GM21367 (cell line): ENCODE measurements around the gene PRR23A.
"Not testable (repeated sequence)": the region's sequence is repeated elsewhere in the genome, so short reads cannot be mapped to it uniquely, and the experiment has no call there.

Experiments
- ATAC-seq: cut with Tn5 transposase; IDR thresholded peaks from one replicate; pipeline ENCODE4 v1.9.1; 2021; ENCODE audit not compliant: unreplicated experiment

The PRR23A gene

GRCh38 chr3:139006051-139006716, at the start of gene PRR23A:
PRR23A (minus strand) TSS chr3:139006268; CDS start chr3:139006268, 0 bp downstream.
- ATAC-seq, result no peak

DNA sequence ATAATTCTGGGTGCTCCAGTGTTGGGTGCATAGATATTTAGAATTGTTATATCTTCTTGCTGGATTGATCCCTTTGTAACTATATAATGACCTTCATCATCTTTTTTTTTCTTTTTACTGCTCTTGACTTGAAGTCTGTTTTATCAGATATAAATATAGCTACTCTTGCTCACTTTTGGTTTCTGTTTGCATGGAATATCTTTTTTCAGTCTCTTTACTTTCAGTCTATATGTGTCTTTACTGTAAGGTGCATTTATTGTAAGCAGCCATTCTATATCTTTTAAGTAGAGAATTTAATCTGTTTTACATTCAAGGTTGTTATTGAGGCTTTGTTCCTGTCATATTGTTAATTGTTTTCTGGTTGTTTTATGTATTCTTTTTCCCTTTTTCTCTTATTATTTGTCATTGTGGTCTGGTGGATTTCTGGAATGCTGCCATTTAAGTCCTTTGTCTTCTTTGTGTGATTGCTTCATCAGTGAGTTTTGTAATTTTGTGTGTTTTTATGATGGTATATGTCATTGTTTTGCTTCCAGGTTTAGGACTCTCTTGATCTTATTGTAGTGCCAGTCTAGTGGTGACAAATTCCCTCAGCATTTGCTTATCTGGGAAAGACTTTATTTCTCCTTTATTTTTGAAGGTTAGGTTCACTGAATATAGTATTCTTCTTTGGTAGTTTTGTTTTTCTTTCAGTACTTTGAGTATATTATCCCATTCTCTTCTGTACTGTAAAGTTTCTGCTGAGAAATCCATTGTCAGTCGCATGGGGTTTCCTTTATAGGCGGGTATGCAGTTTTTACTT, 46.9 kb upstream of the PRR23A start:
- no peak for ATAC-seq

- no peak for ATAC-seq
These were observed 38.5 kb upstream of the PRR23A start, which contains the start of gene PRR23C for GRCh38 chr3:139044366-139045210. PRR23C (minus strand) TSS chr3:139044892; CDS start chr3:139044620, 272 bp downstream.

GRCh38 chr3:139043554-139044365, 37.7 kb upstream of the PRR23A start:
- no peak for ATAC-seq

DNA sequence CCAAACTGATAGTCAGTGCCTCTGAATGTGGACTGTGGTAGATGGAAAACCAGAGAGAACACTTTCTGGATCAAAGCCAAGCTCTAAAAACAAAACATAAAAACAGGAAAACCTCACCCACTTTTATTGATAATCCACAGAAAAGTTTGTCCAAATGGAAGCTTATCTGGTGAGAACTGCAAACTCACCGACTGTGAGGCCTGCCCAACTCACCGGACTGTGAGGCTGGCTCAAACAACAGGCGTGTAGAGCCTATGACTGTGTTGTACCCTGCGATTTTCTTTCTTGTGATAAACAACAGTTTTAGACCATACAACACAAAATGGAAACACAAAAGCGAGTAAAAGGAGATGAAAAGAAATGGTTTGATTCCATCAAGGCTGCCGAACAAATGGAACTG, 31.4 kb upstream of the PRR23A start:
- ATAC-seq, result no peak

DNA sequence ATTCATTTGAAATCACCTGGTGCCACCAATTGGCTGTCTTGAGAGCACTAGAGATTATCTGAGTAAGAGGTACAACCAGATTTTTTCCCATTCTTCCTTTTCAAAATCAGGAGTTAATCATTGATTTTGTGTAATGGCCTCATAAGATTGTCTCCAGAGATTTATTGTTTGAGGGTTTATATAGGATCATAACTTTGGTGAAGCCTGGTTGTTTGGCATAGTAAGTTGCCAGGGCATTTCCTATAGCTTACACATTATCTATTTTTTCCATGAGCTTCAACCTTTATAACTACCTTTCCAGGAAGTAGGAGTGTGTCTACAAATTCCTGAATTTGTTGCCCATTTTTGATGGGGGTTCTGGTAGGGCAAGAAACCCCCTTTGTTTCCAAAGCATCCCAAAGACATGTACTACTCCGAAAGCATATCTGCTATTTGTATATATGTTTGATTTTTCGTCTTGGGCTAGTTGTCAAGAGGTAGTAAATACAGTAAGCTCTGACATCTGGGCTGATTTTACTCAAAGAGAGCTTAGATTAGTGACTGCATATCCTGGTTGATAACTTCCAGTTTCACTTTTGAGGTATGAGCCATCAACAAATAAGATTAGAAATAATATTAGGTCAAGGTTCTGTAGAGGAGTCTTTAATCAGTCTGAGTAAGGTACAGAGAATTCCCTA, 26.4 kb upstream of the PRR23A start:
- no peak for ATAC-seq

DNA sequence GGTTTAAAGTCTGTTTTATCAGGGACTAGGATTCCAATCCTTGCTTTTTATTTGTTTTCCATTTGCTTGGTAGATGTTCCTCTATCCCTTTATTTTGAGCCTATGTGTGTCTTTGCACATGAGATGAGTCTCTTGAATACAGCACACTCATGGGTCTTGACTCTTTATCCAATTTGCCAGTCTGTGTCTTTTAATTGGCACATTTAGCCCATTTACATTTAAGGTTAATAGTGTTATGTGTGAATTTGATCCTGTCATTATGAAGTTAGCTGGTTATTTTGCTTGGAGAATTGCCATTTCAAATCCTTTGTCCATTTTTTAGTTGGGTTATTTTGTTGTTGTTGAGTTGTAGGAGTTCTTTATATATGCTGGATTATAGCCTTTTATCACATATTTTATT, 24.5 kb upstream of the PRR23A start:
- ATAC-seq, result not testable (repeated sequence)

DNA sequence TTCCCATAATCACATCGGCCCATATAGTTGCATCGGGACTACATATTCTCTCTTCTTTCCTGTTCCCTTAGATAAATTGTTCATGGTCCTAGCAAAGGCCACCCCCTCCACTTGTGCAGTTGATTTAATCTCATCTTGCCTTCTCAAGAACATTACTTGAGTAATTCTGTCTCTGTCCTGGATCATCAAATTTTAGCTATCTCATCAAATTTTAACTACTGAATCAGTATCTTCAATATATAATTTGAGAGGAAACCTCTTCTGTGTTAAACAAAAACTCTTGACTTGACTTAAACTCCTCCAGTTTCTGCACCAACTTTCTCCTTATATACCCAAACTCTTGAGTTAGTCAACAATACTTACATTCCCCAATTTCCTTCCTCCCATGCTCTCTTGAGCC, 18.9 kb upstream of the PRR23A start:
- no peak for ATAC-seq

DNA sequence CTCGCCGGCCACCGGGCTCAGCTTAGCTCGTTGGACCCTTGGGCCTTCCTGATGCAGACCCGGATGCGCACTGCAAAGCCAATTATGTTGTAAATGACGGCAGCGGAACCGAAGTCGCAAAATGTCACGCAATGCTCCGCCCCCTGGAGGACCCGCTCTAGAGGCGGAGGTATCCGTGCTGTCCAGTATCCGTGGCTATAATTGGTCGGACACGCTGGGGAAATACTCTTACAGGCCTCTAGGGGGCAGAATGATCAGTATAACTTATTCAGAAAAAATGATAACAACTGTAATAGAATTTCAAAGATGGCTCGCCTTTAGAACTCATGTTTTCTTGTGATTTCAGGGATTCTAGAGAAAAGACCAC, 14.8 kb upstream of the PRR23A start, which contains the start of gene PRR23B:
Gene PRR23B (minus strand): TSS at position 59 of the 367 bp plus-strand sequence. CDS start 265 bp downstream, outside the sequence.
- no peak for ATAC-seq

DNA sequence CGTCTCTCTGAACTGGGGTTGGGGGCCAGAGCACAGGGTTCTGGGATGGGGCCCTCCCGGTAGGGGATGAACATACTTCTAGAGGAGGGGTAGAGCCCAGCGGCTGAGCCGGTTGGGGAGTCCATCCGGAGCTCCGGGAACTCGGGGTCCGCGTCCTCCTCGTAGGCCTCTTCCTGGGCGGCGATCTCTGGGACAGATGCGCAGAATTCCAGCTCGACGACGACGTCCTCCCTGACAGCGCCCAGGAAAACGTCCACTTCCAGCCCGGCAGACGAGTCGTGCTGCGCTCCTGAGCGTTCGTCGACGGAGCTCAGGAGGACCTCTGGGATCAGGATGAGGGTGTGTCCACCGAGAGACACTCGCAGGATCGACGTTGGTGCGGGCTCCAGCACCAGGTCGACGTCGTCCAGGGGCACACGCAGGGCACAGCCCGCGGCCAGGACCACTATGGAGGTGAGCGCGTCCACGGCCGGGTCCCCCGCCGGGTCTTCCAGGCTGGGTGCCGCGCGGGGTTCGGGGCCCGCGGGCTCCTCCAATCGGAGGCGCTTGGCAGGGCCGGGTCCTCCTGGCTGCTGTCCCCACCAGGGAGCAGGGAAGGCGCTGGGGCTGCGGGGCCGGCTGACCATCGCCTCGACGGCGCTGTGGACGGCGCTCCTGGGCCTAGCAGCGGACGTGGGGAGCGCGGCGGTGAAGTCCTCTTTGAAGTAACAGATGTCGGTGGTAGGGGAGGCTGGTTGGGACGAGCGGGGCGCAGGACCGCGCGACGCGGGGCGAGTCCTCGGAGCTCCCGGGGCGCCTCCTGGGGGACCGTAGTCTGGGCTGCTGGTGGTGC, 14.2 kb upstream of the PRR23A start:
- no peak for ATAC-seq

DNA sequence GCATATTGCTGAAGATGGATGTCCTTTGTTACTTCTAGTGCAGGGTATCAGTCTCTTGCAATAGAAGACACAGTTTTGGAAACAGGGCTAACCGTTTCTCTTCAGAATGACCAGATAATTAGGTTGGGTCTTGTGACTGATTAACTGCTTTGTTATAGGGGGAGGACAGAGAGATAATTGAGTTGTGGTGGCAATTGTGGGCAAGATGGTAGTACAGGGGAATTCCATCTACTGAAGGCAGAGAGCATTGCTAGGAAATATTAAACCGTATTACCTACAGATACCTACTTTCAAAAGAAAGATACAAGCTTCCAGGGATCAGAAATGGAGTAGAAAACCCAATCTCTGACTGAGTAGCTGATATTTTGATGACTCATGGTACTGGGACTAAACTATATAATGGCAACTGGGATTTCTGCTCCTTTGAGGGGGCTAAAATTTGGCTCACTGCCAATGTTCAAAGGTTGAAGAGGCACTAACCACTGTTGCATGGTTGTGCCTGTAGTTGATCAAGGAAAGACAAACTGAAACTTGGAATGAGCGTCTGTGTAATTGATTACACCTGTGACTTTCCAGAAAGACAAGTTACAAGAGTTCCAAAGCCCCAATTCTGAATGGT, 10.5 kb upstream of the PRR23A start:
- no peak for ATAC-seq

DNA sequence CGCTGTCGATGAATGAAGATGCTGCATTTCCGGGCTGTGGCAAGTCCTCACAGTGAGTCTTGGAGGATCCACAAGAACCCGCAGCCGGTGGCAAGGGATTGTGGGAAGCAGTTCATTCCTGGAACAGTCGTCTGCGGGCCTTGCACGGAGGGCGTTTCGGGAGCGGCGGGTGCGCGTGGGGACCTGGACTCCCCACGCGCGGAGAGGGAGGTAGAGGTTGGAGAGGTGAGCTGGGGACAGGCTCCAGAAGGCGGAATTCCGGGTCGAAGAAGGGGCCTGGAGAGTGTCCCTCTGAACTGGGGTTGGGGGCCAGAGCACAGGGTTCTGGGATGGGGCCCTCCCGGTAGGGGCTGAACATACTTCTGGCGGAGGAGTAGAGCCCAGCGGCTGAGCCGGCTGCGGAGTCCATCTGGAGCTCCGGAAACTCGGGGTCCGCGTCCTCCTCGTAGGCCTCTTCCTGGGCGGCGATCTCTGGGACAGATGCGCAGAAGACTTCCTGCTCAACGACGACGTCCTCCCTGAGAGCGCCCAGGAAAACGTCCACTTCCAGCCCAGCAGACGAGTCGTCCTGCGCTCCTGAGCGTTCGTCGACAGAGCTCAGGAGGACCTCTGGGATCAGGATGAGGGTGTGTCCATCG, 593 bp downstream of the PRR23A start:
- ATAC-seq, result no peak

GRCh38 chr3:138995706-138996105, 10.4 kb downstream of the PRR23A start:
- ATAC-seq, result no peak

DNA sequence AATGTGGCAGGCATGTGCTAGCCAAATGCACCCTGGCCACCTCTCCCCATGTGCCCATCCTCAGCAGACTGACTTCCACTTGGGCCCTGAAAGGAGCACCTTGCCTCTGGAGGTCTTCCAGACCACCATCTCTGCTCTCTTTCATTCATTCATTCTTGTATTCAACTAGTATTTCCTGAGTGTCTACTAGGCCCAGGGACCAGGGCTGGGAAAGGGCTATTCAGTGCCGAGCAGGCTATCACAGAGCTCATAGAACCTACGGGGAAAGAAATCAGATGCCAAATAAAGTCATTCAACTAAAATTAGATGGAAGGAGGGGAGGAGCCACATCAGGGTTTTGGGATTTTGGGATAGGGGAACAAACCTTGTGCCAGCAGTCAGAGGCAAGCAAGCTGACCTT, 18.9 kb downstream of the PRR23A start:
- ATAC-seq, result no peak

DNA sequence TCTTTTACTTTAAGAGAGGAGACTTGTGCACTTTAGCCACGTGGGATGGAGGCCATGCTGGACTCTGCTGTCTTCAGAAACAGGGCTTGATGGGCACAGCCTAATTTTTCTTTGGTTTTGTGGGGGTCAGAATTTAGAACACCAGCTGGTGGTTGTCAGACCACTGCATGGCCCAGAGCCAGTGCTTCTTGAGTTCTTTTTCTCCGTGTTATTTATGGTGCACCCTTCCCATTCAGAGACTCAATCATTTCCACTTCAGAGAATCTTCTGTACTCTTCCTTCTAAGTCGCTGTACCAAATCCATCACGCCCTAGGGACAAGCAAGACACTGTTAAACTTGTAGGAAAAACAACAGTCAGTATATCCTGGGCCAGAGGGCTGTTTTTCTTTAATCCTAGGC, 20.1 kb downstream of the PRR23A start:
- no peak for ATAC-seq

- ATAC-seq, result no peak
These were observed 21.3 kb downstream of the PRR23A start for GRCh38 chr3:138984816-138985215.

GRCh38 chr3:138976047-138976446, 30.0 kb downstream of the PRR23A start:
- no peak for ATAC-seq

DNA sequence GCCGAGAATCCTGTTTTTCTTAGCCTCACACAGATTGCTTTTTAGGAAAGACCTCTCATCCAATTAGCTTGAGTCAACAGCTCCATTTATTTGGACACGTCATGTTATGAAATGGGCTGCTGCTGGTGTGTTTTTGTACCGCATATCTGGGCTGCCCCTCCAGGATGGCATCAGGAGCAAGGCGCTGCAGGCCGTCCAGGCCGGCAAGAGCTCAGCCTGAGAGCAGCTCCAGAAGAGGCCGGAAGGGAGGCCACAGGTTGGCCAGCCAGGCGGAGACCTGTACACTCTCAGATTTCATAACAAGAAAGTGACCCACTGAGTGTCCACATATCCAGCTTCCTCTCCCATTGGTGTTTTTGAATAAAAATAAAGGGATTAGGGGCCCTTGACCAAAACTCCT, 30.7 kb downstream of the PRR23A start:
- no peak for ATAC-seq
